ENCODE measurements around the gene MBLAC1.

MBLAC1 gene

DNA sequence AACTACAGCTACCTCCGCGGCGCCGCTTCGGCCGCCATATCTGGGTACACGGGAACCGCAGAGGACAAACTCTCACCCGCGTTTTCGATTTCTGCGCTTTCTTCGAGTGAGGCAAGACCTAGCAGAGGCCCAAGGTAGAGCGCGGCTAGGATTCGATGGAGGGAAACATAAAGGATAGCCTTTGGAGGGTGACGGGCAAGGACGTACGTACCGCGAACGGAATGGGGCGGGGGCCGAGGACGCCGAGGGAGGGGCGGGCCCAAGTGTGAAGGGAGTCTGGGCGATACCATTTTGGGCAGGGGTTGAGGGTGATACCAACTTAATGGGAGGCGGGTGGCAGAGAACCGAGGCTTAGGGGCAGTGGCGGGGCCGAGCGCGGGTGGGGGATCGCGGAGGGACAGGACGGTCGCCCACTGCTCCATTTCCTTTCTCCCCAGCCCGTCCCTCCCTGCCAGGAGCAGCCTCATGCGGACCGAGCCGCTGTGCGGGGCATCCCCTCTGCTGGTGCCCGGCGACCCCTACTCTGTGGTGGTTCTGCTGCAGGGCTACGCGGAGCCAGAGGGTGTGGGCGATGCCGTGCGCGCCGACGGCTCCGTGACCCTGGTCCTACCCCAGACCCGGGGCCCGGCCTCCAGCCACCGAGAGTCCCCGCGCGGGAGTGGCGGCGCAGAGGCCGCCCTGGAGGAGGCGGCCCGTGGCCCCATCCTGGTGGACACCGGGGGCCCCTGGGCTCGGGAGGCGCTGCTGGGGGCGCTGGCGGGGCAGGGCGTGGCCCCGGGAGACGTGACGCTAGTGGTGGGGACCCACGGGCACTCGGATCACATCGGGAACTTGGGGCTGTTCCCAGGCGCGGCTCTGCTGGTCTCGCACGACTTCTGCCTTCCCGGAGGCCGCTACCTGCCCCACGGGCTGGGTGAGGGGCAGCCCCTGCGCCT lies at the start of gene MBLAC1:
TSS of gene MBLAC1 (plus strand) at position 37 of the 935 bp plus-strand sequence. CDS start at position 466, 429 bp downstream.
- peak; percentile 83 to 84 for DNase-seq (ENCODE audit: low read depth in 2 of 2)

- no peak for DNase-seq (ENCODE audit: low read depth in 2 of 2)
These were observed 49.6 kb upstream of the MBLAC1 start for GRCh38 chr7:100077205-100077604.

DNA sequence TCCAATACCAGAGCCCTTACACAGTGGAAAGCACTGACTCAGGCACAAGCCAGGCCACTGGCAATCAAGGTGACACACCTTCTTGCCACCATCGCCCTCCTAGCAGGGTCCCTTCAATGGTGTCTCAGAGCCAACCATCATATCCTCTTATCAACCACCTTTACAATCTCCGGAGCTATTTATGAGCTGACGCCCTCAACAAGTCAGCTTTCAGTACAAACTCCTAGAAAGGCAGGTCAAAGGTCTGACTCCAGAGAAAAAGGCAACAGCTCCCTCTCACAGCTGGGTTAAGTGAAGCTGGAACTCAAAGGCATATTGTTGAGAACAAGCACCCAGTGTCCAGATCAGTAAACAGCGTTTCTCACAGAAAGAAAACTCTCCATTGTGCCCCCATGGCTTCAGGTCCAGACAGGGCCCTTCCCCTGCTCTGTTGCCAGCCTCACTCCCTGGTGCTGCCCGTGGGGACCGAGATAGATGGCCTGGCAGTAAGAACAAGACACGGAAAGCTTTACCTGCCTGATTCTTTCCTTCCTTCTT lies 47.7 kb upstream of the MBLAC1 start:
- no peak for DNase-seq (ENCODE audit: low read depth in 2 of 2)

DNA sequence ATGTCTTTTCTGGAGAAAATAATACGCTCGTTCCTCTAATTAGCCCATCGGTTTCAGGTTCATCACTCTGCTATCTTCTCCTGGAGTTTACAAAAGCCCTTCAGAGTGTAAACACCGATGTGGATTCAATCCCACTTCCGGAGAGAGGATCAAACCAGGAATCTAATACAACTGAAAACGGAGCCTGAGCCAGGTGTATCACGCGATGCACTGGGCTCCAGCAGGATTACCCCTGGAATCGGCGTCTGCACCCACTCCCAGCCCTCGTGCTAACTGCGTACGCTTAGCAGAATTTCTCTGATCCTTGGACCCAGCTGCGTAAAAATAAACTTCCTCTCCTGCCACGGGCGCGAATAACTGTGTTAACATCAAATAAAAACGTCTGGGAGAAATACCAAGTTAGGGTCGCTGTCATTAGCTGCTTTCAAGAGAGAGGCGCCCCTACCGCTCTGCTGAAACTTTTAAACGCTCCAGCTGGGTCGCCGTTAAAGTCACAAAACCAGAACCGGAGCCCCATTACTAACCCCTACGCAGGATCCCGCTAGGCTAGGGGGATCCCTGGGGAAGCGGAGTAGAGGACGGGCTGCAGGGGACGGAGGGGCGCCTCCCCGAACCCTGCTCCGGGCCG lies 45.7 kb upstream of the MBLAC1 start:
- no peak for DNase-seq (ENCODE audit: low read depth in 2 of 2)

DNA sequence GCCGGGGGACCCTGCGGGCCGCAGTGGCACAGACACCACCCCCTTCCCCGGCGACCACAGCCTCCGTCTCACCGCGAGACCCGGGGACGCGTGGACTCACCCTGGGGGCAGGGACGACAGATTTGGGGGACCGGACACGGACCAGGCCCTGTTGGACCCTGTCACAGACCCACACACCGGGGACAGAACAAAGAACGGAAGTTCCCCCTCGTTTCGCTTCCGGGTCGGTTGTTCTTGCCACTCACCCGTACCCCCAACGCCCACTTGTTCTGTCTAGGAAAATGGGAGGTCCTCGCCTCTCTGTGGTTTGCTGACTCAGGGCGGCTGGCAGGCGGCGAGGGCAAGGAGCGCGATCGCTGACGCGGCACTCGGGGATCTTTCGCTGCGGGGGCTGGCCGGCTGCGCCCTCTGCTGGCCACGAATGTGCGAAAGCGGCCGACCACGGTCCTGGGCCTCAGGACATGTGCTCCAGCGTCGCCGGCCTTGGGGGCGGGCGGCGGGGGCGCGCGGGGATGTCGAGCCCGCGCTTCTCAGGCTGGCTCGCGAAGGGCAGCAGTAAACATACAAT lies 45.1 kb upstream of the MBLAC1 start, which contains the start of gene ZNF3:
TSS of gene ZNF3 (minus strand) at position 189 of the 568 bp plus-strand sequence. CDS start 4,366 bp downstream, outside the sequence.
- DNase-seq (ENCODE audit: low read depth in 2 of 2), result peak; percentile 98

DNA sequence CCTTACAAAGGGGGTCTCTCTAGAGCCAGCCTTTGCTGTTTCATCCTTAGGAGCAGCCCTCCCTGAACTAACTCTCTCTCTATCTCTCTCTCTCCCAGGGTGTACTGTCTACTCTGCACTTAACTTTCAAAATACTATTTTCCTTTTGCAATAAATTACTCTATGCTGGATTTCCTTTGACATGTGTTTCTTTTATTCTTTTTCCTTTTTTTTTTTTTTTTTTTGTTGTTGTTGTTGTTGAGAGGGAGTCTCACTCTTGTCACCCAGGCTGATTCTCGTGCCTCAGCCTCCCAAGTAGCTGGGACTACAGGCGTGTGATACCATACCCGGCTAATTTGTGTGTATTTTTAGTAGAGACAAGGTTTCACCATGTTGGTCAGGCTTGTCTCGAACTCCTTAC lies 43.8 kb upstream of the MBLAC1 start:
- no peak for DNase-seq (ENCODE audit: low read depth in 2 of 2)

- no peak for DNase-seq (ENCODE audit: low read depth in 2 of 2)
These were observed 41.3 kb upstream of the MBLAC1 start for GRCh38 chr7:100085515-100085914.

DNA sequence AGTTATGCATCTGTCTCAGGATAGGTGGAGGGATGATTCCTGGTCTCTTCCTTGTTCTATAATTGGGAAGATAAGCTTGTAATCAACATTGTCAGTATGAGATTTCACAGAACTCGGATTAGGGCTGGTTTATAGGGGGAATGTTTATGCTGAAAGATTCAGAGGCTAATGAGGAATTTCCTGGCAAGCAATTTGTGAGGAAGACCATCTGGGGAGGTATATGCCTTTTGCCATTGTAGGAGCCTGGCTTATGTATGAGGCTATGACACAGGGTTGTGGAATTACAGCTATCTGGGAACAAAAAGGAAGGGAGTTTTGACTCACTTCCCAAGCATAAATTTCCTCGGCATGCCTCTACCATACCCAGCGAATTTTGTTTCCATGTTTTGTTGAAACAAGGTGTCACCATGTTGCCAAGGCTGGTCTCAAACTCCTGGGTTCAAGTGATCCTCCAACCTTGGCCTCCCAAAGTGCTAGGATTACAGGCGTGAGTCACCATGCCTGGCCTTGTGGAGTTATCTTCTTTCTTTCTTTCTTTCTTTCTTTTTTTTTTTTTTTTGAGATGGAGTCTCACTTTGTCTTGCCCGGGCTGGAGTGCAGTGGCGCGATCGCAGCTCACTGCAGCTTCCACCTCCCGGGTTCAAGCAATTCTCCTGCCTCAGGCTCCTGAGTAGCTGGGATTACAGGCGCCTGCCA lies 39.6 kb upstream of the MBLAC1 start:
- peak; percentile 96 to 97 for DNase-seq (ENCODE audit: low read depth in 2 of 2)

DNA sequence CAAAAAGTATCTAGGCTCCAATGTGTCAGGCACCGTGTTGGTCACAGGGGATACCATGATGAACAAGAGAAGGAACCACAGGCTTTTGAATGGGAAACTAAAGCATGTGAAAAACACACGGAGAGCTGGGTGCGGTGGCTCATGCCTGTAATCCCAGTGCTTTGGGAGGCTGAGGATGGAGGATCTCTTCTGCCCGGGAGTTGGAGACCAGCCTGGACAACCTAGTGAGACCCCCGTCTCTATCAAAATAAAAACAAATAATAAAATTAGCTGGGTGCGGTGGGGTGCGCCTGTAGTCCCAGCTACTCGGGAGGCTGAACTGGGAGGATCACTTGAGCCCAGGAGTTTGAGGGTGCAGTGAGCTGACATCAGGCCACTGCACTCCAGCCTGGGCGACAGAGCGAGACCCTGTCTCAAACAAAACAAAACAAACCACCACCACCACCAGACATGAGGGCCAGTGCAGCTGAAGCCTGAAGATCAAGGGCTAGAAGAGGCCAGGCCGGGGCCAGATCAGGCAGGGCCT lies 38.6 kb upstream of the MBLAC1 start:
- DNase-seq (ENCODE audit: low read depth in 2 of 2), result no peak

GRCh38 chr7:100088621-100089457 lies 37.9 kb upstream of the MBLAC1 start, which contains the start of gene COPS6:
COPS6 (plus strand) TSS chr7:100088969; CDS start chr7:100088991, 22 bp downstream.
- peak; percentile 46 to 57 for DNase-seq (ENCODE audit: low read depth in 2 of 2)

DNA sequence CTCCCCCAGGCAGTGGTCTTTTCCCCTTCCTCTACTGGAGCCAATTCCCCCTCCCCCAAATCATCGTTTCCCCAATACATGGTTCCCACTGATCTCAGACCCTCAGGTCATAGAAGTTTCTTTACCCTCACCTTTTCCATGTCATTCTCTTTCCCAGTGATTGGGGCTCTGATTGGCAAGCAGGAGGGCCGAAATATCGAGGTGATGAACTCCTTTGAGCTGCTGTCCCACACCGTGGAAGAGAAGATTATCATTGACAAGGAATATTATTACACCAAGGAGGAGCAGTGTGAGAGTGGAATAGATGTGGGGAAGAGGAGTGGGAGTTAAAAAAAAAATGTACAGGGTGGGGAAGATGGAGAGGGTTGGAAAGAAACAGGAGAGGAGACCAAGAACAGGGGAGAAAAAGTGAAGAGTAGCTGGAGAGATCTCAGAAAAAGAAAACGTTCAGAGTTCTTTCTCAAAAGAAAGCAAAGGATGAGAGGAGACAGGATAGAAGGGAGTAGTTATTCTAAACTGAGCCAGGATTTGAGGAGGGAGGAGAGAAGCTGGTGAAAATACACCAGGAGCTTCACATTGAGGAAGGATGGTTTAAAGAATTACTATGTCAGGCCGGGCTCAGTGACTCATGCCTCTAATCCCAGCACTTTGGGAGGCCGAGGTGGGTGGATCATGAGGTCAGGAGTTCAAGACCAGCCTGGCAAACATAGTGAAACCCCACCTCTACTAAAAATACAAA lies 37.1 kb upstream of the MBLAC1 start:
- no peak for DNase-seq (ENCODE audit: low read depth in 2 of 2)

DNA sequence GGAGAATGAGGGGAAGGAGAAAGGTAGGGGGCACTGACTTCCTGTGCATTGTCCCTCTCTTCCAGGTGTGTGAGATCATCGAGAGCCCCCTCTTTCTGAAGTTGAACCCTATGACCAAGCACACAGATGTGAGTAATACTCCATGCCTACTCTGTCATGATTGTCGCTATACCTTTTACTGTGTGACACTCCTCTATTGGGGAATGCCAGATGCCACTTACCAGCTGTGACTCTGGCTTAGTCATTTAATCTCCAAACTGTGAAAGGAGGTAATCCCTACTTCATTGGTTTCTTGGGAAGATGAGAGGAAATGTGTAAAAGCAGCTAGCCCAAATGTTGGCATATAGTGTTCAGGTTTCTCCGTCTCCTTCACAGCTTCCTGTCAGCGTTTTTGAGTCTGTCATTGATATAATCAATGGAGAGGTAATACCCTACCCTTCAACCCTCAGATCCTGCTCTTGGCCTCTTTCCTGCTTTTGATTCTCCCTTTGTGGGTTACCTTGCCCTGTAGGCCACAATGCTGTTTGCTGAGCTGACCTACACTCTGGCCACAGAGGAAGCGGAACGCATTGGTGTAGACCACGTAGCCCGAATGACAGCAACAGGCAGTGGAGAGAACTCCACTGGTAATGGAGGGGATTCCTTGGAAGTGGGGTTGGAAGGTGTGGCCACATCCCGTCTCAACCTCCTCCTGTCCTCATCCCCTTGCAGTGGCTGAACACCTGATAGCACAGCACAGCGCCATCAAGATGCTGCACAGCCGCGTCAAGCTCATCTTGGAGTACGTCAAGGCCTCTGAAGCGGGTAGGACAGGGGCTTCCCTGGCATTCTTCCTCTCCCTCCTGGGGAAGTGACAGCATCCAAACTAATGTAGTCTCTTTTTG lies 36.0 kb upstream of the MBLAC1 start:
- DNase-seq (ENCODE audit: low read depth in 2 of 2), result no peak

DNA sequence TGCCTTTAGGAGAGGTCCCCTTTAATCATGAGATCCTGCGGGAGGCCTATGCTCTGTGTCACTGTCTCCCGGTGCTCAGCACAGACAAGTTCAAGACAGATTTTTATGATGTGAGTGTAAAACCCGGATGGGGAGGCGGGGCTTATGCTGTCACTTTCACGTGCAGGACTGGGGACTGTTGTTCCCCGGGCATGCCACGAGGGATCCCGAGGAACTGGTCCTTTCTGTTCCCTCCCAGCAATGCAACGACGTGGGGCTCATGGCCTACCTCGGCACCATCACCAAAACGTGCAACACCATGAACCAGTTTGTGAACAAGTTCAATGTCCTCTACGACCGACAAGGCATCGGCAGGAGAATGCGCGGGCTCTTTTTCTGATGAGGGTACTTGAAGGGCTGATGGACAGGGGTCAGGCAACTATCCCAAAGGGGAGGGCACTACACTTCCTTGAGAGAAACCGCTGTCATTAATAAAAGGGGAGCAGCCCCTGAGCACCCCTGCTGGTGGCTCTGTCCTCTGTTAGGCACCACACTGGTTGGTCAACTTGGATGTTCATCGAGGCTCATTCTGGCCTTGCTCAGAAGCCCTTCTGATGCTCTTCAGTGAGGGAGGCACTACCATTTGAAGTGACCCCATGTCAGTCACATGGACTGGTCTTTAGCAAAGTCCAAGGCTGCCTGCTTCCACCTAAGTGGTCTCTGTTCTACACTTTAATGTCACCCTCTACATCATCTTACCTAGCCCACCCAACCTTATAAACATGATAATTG lies 35.2 kb upstream of the MBLAC1 start:
- no peak for DNase-seq (ENCODE audit: low read depth in 2 of 2)

- no peak for DNase-seq (ENCODE audit: low read depth in 2 of 2)
These were observed 33.7 kb upstream of the MBLAC1 start for GRCh38 chr7:100093054-100093453.

GRCh38 chr7:100093498-100093897 lies 33.3 kb upstream of the MBLAC1 start:
- no peak for DNase-seq (ENCODE audit: low read depth in 2 of 2)

GRCh38 chr7:100093925-100094486 lies 32.8 kb upstream of the MBLAC1 start:
- DNase-seq (ENCODE audit: low read depth in 2 of 2), result no peak

- DNase-seq (ENCODE audit: low read depth in 2 of 2), result no peak
These were observed 31.5 kb upstream of the MBLAC1 start for GRCh38 chr7:100095289-100095688.

GRCh38 chr7:100095704-100096103 lies 31.1 kb upstream of the MBLAC1 start:
- DNase-seq (ENCODE audit: low read depth in 2 of 2), result no peak
